Measurements from ENCODE around the gene GPBP1L1.

The GPBP1L1 gene

GRCh38 chr1:45658171-45658570 lies 28.2 kb downstream of the GPBP1L1 start:
- DNase-seq (ENCODE audit: low spot score): no peak
- in situ Hi-C loops (cut with MboI; ENCODE audit: low sequenced_read_pairs, unreplicated experiment): no loop called here
- TF ChIP-seq CTCF (IDR thresholded peaks at IDR 0.05; ENCODE audit: borderline replicate concordance, control extremely low read depth, extremely low read depth, insufficient read depth, missing control alignments): no peak

- DNase-seq (ENCODE audit: low spot score): no peak
- in situ Hi-C loops (cut with MboI; ENCODE audit: low sequenced_read_pairs, unreplicated experiment): no loop called here
- no peak for TF ChIP-seq CTCF (IDR thresholded peaks at IDR 0.05; ENCODE audit: borderline replicate concordance, control extremely low read depth, extremely low read depth, insufficient read depth, missing control alignments)
Measured at GRCh38 chr1:45656573-45657226, 29.6 kb downstream of the GPBP1L1 start.

GRCh38 chr1:45654540-45655280 lies 31.6 kb downstream of the GPBP1L1 start:
- in situ Hi-C loops (cut with MboI; ENCODE audit: low sequenced_read_pairs, unreplicated experiment): no loop called here
- no peak for DNase-seq (ENCODE audit: low spot score)
- TF ChIP-seq CTCF (IDR thresholded peaks at IDR 0.05; ENCODE audit: borderline replicate concordance, control extremely low read depth, extremely low read depth, insufficient read depth, missing control alignments): no peak

- no peak for DNase-seq (ENCODE audit: low spot score)
- in situ Hi-C loops (cut with MboI; ENCODE audit: low sequenced_read_pairs, unreplicated experiment): no loop called here
Measured at GRCh38 chr1:45647248-45648021, 38.9 kb downstream of the GPBP1L1 start.

GRCh38 chr1:45644661-45645060 lies 41.7 kb downstream of the GPBP1L1 start:
- in situ Hi-C loops (cut with MboI; ENCODE audit: low sequenced_read_pairs, unreplicated experiment): no loop called here
- no peak for DNase-seq (ENCODE audit: low spot score)
- no peak for TF ChIP-seq CTCF (IDR thresholded peaks at IDR 0.05; ENCODE audit: borderline replicate concordance, control extremely low read depth, extremely low read depth, insufficient read depth, missing control alignments)

More at GRCh38 chr1:45647248-45648021, 38.9 kb downstream of the GPBP1L1 start:
- TF ChIP-seq CTCF (IDR thresholded peaks at IDR 0.05; ENCODE audit: borderline replicate concordance, control extremely low read depth, extremely low read depth, insufficient read depth, missing control alignments): no peak

GRCh38 chr1:45643978-45644377 lies 42.4 kb downstream of the GPBP1L1 start:
- no peak for DNase-seq (ENCODE audit: low spot score)
- TF ChIP-seq CTCF (IDR thresholded peaks at IDR 0.05; ENCODE audit: borderline replicate concordance, control extremely low read depth, extremely low read depth, insufficient read depth, missing control alignments): no peak
- in situ Hi-C loops (cut with MboI; ENCODE audit: low sequenced_read_pairs, unreplicated experiment): no loop called here

Measured in GM13976 (cell line).